Neural cell (in vitro differentiated cells): Measurements from ENCODE around the gene YLPM1.

Experiments
- CTCF ChIP-seq: fragments of 450-650 bp; IDR thresholded peaks from 2 replicates; pipeline ENCODE4 v1.5.1; 2014; ENCODE audit warnings: antibody characterized with exemption, mild to moderate bottlenecking, moderate library complexity; ENCODE audit not compliant: poor library complexity, severe bottlenecking
- EP300 ChIP-seq: fragments of 450-650 bp; conservative IDR thresholded peaks from 2 replicates; pipeline ENCODE4 v1.6.1; 2014; ENCODE audit warnings: antibody characterized with exemption, mild to moderate bottlenecking, moderate library complexity; ENCODE audit not compliant: poor library complexity, severe bottlenecking
- EZH2 ChIP-seq: fragments of 200-600, 300-800 bp; shearing (Covaris generic), sonication (generic); IDR thresholded peaks from 2 replicates; pipeline ENCODE4 v1.6.1; 2014; ENCODE audit warnings: antibody characterized with exemption, low read length, borderline replicate concordance, mild to moderate bottlenecking; ENCODE audit not compliant: insufficient read depth, poor library complexity, severe bottlenecking
- MXI1 ChIP-seq: fragments of 450-650 bp; conservative IDR thresholded peaks from 2 replicates; pipeline ENCODE4 v1.6.1; 2014; ENCODE audit warnings: antibody characterized with exemption, mild to moderate bottlenecking; ENCODE audit not compliant: poor library complexity, severe bottlenecking
- POLR2AphosphoS5 ChIP-seq: IDR thresholded peaks from 2 replicates; pipeline ENCODE4 v1.6.1; 2012
- RAD21 ChIP-seq: fragments of 450-650 bp; conservative IDR thresholded peaks from 2 replicates; pipeline ENCODE4 v1.6.1; 2014; ENCODE audit warnings: antibody characterized with exemption, mild to moderate bottlenecking, moderate library complexity
- REST ChIP-seq: IDR thresholded peaks from 2 replicates; pipeline ENCODE4 v1.6.1; 2012; ENCODE audit warnings: borderline replicate concordance
- SMC3 ChIP-seq: fragments of 450-650 bp; conservative IDR thresholded peaks from 2 replicates; pipeline ENCODE4 v1.6.1; 2014; ENCODE audit warnings: antibody characterized with exemption, mild to moderate bottlenecking, moderate library complexity; ENCODE audit not compliant: poor library complexity
- TAF1 ChIP-seq: IDR thresholded peaks from 2 replicates; pipeline ENCODE4 v1.6.1; 2012; ENCODE audit warnings: low read depth

- TF ChIP-seq CTCF (no peak), REST (no peak), EZH2 (no peak), TAF1 (no peak), POLR2AphosphoS5 (no peak), SMC3 (no peak), RAD21 (no peak), EP300 (no peak), MXI1 (no peak)
These were observed 93.2 kb downstream of the YLPM1 start for GRCh38 chr14:74856366-74856765.
